ENCODE results near the gene SETDB1.

The SETDB1 gene

GRCh38 chr1:150944856-150945255 is 18.7 kb downstream of the SETDB1 start:
- no peak for DNase-seq

GRCh38 chr1:150954708-150955107 is 28.5 kb downstream of the SETDB1 start:
- no peak for DNase-seq

- no peak for DNase-seq
These were observed 29.1 kb downstream of the SETDB1 start for GRCh38 chr1:150955280-150955679.

GRCh38 chr1:150957666-150958065 is 31.5 kb downstream of the SETDB1 start:
- DNase-seq, result no peak

- DNase-seq, result no peak
These were observed 34.5 kb downstream of the SETDB1 start for GRCh38 chr1:150960646-150961045.

GRCh38 chr1:150961756-150962155 is 35.6 kb downstream of the SETDB1 start:
- no peak for DNase-seq

GRCh38 chr1:150963321-150964163 is 37.4 kb downstream of the SETDB1 start:
- no peak for DNase-seq

- no peak for DNase-seq
These were observed 38.0 kb downstream of the SETDB1 start for GRCh38 chr1:150964164-150964489.

- DNase-seq, result no peak
These were observed 39.4 kb downstream of the SETDB1 start for GRCh38 chr1:150965605-150966004.

GRCh38 chr1:150966011-150966410 is 39.8 kb downstream of the SETDB1 start:
- DNase-seq, result no peak

GRCh38 chr1:150967936-150968335 is 41.8 kb downstream of the SETDB1 start:
- no peak for DNase-seq

GRCh38 chr1:150968491-150968890 is 42.3 kb downstream of the SETDB1 start:
- DNase-seq, result no peak

- no peak for DNase-seq
These were observed 43.5 kb downstream of the SETDB1 start for GRCh38 chr1:150969626-150970025.

GRCh38 chr1:150970808-150971582 is 44.8 kb downstream of the SETDB1 start:
- DNase-seq, result no peak

- no peak for DNase-seq
These were observed 45.6 kb downstream of the SETDB1 start for GRCh38 chr1:150971583-150972416.

GRCh38 chr1:150972417-150972940 is 46.3 kb downstream of the SETDB1 start:
- no peak for DNase-seq

- DNase-seq, result no peak
These were observed 47.2 kb downstream of the SETDB1 start for GRCh38 chr1:150973258-150973835.

- DNase-seq, result no peak
These were observed 47.8 kb downstream of the SETDB1 start for GRCh38 chr1:150973836-150974579.

GRCh38 chr1:150974580-150975478 is 48.7 kb downstream of the SETDB1 start, which contains the start of gene CERS2:
CERS2 (minus strand) TSS chr1:150974835; CDS start chr1:150969090, 5,745 bp downstream.
- peak; percentile 38 for DNase-seq

- DNase-seq, result no peak
These were observed 50.2 kb downstream of the SETDB1 start for GRCh38 chr1:150976401-150976821.
